Hematopoietic multipotent progenitor cell treated with erythropoietin and hydrocortisone succinate and interleukin-3 and kit ligand, for 15 days (in vitro differentiated cells): ENCODE data around the gene PRND.
"Not testable (repeated sequence)": the region's sequence is repeated elsewhere in the genome, so short reads cannot be mapped to it uniquely, and the experiment has no call there.

Source experiments
- DNase-seq: peaks from one replicate; pipeline ENCODE4 v3.0.0-alpha.2; 2015; ENCODE audit warnings: low spot score

Gene PRND

DNA sequence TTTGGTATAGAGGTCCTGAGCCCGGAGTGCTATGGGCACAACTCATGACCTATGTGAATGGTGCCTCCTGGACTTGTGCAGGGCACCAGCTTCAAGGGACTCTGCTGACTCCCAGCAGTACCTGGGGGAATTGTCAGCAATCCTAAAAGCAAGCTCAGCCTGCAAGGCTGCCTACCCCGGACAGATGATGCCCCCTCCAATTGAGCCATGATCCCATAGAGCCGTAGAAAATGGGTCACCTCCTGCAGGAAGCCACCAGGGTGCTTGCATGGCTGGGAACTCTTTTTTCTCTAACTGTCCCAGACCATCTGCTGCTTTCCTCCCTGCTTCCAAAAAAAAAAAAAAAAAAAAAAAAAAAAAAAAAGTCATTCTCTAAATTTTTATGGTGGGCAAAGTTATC is 12.9 kb upstream of the PRND start:
- DNase-seq: no peak

DNA sequence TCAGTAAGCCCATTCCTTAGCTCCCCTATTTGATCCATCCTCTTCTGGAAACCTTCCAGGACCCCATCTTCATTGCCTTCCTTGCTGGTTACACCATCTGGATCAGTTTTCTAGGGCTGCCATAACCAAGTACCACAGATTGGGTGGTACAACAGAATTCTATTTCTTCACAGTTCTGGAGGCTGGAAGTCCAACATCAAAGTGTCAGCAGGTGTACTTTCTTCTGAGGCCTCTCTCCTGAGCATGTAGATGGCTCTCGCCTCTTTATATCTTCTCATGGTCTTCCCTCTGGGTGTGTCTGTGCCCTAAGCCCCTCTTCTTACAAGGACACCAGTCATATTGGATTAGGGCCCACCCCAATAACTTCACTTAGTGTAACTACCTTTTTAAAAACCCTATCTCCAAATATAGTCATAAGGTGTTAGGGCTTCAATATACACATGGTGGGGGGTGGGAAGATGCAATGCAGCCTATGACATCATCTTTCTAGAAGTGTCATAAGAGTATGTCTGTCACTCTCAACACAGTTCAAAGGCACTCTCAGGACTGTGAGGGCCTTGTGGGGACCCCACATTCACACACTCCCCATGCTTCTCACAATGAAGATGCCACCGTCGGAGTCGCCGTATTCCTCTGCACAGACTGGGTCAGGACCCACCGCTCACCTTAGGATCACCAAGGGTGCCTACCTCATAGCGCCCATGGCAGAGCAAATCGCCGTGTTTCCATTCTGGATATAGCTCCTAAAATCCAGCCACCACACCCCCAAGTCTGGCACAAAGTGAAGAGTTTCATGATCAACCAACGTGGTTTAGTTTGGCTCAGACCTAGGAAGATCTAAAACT is 12.2 kb upstream of the PRND start:
- no peak for DNase-seq

- DNase-seq: no peak
These were observed 11.6 kb upstream of the PRND start for GRCh38 chr20:4710106-4710475.

GRCh38 chr20:4711511-4711910 is 10.2 kb upstream of the PRND start:
- no peak for DNase-seq

GRCh38 chr20:4713401-4713800 is 8.3 kb upstream of the PRND start:
- no peak for DNase-seq

- DNase-seq: no peak
These were observed 6.9 kb upstream of the PRND start for GRCh38 chr20:4714818-4715217.

GRCh38 chr20:4717816-4718570 is 3.7 kb upstream of the PRND start:
- no peak for DNase-seq

- no peak for DNase-seq
These were observed 2.5 kb upstream of the PRND start for GRCh38 chr20:4719190-4719589.

- DNase-seq: peak; percentile 54
These were observed 1.4 kb upstream of the PRND start for GRCh38 chr20:4720041-4720976.

DNA sequence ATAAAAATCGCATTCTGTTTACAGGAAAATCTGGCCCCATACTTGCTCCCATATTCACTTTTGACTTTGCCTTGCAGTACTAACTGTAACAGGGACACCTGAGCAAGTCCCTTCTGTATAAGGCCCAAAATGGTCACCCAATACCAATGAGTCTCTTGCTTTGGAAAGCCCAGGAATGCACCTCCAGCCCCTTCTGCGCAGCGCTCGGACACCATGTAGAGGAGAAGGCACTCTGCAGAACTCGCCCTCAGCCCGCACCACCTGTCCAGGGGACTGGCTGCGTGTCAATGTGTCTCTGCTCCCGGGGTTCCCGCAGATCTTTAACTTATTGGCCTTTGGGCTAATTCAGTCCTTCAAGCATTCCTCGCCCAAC is 746 bp upstream of the PRND start:
- no peak for DNase-seq

- no peak for DNase-seq
These were observed 862 bp downstream of the PRND start for GRCh38 chr20:4722571-4722970.

GRCh38 chr20:4722993-4723392 is 1.3 kb downstream of the PRND start:
- DNase-seq: no peak

DNA sequence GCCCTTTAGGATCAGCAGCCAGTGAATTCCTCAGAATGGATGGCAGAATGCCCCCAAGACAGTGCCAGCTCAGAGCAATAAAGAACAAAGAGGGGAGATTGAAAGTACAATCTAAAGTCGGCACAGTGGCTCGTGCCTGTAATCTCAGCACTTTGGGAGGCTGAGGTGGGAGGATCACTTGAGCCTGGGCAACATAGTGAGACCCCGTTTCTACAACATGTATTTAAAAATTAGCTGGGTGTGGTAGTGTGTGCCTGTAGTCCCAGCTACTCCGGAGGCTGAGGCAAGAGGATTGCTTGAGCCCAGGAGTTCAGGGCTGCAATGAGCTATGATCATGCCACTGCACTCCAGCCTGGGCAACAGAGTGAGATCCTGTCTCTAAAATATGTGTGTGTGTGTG is 1.8 kb downstream of the PRND start:
- not testable (repeated sequence) for DNase-seq

DNA sequence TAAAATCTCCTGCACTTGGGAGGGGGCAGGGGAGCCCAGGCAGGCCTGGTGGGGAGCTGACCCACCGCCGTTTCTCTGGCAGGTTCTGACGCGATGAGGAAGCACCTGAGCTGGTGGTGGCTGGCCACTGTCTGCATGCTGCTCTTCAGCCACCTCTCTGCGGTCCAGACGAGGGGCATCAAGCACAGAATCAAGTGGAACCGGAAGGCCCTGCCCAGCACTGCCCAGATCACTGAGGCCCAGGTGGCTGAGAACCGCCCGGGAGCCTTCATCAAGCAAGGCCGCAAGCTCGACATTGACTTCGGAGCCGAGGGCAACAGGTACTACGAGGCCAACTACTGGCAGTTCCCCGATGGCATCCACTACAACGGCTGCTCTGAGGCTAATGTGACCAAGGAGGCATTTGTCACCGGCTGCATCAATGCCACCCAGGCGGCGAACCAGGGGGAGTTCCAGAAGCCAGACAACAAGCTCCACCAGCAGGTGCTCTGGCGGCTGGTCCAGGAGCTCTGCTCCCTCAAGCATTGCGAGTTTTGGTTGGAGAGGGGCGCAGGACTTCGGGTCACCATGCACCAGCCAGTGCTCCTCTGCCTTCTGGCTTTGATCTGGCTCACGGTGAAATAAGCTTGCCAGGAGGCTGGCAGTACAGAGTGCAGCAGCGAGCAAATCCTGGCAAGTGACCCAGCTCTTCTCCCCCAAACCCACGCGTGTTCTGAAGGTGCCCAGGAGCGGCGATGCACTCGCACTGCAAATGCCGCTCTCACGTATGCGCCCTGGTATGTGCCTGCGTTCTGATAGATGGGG is 3.0 kb downstream of the PRND start:
- no peak for DNase-seq

- no peak for DNase-seq
These were observed 3.5 kb downstream of the PRND start for GRCh38 chr20:4725263-4725550.

- no peak for DNase-seq
These were observed 5.1 kb downstream of the PRND start for GRCh38 chr20:4726710-4727397.

DNA sequence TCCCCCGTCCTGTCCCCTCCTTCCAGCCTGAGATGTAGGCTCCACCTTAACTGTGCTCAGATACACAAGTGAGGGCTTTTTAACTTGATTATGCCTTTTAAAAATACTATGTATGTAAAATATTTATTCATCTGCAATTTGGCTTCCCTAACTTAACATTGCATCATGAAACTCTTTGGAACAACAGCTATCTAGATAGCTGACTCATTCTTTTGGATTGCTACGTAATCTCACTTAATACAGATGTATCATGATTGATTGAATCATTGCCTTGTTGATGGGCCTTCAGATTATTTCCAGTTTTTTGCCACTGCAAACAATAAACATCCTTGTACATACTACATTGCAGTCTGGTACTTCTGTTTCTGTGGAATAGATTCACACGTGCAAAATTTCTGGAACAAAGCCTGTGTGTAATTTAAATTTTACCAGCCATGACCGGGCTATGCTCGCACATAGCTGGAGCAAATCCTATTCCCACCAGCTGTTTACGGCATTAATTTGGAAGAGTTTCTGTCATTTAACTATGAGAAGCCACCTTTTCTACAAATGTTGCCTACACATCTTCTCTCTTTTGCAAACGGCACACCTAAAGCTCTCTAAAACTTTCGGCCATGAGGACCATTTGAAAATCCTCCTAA is 6.5 kb downstream of the PRND start:
- DNase-seq: no peak

DNA sequence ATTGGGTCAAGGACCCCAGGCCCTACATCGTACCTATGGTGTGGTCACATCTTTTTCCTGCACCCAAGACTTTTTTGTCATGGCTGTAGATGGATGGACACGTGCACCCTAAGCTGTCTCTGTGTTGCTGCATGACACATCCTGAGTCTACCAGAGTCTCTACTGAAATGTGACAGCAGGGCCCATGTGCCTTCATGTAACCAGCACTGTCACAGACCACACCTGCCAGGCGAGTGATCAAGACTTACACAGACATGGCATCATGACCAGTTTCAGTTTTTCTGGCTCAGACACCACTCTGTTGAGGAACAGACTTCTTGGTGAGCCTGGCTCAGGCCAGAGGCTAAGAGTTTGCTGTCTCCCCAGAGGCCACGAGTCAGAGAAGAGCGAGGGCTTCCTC is 7.6 kb downstream of the PRND start:
- no peak for DNase-seq

DNA sequence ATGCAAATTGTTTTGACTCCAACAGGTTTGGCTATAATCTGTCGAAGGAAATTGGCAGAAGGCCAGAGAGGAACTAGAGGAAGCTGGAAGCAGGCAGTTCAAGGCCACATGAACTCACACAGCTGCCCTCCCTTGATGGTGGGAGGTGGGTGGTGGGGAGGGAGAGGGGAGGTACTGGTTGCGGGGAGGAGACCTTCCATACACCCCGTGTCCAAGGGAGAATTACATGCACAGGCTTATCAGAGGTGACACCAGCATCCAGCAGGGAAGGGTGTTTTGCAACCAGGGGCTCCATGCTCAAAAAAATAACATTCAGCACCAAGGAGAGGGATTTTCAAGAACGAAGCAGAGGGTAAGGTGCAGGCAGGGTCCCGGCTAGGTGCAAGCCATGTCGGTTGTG is 9.1 kb downstream of the PRND start:
- DNase-seq: no peak

- DNase-seq: no peak
These were observed 15.2 kb downstream of the PRND start for GRCh38 chr20:4736875-4737274.
